Mammary epithelial cell (primary cell): ENCODE measurements around the gene LHFPL2.

Experiments used
- CTCF ChIP-seq, 2 donors: IDR thresholded peaks in 1 of 2; conservative IDR thresholded peaks in 1 of 2; 2 replicates each; pipeline ENCODE4 v1.5.1; 2011 to 2012; ENCODE audit warnings: inconsistent platforms in 2 of 2, low read length in 2 of 2, mild to moderate bottlenecking in 2 of 2, control low read depth in 1 of 2, low read depth in 1 of 2; ENCODE audit not compliant: insufficient read depth in 1 of 2; ENCODE audit errors: extremely low read depth in 1 of 2
- EZH2 ChIP-seq: IDR thresholded peaks from 2 replicates; pipeline ENCODE4 v1.6.1; 2012; ENCODE audit warnings: low read length, inconsistent platforms, borderline replicate concordance

- TF ChIP-seq CTCF (conservative IDR thresholded peaks at IDR 0.05 in 1 of 2, IDR thresholded peaks at IDR 0.05 in 1 of 2; ENCODE audit: extremely low read depth in 1 of 2, insufficient read depth in 1 of 2, low read depth in 1 of 2, low read length in 2 of 2) (no peak), EZH2 (no peak)
Observed at GRCh38 chr5:78691084-78691960, 42.8 kb upstream of the LHFPL2 start.
